ENCODE data around the gene ARFRP1. TPM values are rescaled to one million over a fixed set of nuclear protein-coding genes. Genes with fewer than 3 reads are reported as not detected.

ARFRP1 gene
- total and polyA plus RNA-seq, 8 donors, result 13.9 to 47.7 (median 22.8) TPM

DNA sequence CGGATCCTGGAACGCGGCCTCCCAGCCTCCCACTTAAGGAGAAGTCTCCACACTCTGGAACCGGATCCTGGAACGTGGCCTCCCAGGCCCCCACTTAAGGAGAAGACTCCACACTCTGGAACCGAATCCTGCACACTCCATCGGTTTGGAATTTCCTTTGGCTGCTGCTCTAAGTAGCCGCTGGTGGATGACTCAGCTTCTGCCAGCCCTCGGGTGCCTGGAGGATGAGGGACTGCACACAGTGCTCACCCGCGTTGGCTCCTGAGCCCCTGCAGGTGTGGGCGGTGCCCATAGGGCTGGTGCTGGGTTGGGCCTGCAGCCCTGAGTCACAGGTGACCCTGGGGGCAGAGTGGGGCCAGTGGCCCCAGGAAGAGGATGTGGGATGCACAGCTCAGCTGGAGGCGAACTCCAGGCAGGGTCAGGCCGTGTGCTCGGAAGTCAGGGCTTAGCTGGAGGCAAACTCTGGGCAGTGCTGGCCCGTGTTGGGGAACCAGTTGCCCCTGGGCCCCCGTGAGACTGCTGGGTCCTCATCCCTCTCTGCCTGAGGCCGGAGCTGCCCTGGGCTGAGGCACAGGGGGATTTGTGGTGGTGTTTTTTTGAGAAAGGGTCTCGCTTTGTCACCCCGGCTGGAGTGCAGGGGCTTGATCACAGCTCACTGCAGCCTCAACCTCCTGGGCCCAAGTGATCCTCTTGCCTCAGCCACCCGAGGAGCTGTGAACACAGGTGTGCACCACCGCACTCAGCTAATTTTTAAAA, 25.2 kb downstream of the ARFRP1 start:
- 86 to 87% methylated on average over 22 of the region's 22 CpGs for WGBS, 2 donors

DNA sequence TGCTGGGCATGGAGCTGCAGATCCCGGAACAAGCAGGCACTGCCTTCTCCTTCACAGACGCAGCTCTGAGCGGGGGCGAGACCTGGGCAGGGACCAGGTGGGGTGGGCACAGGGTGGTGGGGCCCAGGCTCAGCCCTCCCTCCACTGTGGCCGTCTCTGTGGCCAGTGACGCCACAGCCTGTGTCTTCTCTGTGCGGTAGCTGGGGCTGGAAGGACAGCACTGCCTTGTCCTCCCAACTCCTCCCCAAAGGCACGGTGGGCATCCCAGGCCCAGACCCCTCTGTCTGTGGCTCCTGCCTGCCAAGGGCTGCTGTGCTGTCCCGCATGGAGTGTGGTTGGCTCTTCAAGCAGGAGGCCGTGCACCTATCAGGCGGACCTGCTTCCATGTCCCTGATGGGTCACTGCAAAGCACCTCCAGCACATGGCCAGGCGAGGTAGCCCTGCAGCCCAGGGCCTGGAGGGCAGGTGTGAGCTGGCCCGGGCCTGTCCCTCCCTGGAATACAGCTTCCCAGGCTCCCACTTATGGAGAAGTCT, 26.1 kb downstream of the ARFRP1 start:
- no peaks in the 10 kb centered on the region for H3K9me3 ChIP-seq
- no peak overlapping the region for H3K4me3 ChIP-seq
- DNase-seq (peak in 1 of 6 donors; percentile 69), FAIRE-seq (no peak), ATAC-seq (no peak)
- H3K27me3 ChIP-seq, result no peaks in the 10 kb centered on the region
- intact Hi-C loops (cut with DNase I), result no loop called here
- H3K27ac ChIP-seq, result no peak overlapping the region
- H3K4me1 ChIP-seq, result peaks cover 0 to 2% (median 0%) of the 10 kb centered on the region in 3 donors
- TF ChIP-seq, protein P1, sequence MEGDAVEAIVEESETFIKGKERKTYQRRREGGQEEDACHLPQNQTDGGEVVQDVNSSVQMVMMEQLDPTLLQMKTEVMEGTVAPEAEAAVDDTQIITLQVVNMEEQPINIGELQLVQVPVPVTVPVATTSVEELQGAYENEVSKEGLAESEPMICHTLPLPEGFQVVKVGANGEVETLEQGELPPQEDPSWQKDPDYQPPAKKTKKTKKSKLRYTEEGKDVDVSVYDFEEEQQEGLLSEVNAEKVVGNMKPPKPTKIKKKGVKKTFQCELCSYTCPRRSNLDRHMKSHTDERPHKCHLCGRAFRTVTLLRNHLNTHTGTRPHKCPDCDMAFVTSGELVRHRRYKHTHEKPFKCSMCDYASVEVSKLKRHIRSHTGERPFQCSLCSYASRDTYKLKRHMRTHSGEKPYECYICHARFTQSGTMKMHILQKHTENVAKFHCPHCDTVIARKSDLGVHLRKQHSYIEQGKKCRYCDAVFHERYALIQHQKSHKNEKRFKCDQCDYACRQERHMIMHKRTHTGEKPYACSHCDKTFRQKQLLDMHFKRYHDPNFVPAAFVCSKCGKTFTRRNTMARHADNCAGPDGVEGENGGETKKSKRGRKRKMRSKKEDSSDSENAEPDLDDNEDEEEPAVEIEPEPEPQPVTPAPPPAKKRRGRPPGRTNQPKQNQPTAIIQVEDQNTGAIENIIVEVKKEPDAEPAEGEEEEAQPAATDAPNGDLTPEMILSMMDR (IDR thresholded peaks at IDR 0.05), result no peak
- H3K36me3 ChIP-seq, result no peaks in the 10 kb centered on the region
- WGBS, 2 donors, result 91 to 95% methylated on average over 13 of the region's 13 CpGs

More for the DNA sequence above, 25.2 kb downstream of the ARFRP1 start:
- no peaks in the 10 kb centered on the region for H3K9me3 ChIP-seq
- peak overlapping the region in 1 of 4 donors; percentile 17 for H3K27ac ChIP-seq
- no peaks in the 10 kb centered on the region for H3K36me3 ChIP-seq
- no peaks in the 10 kb centered on the region for H3K27me3 ChIP-seq
- no peak overlapping the region for H3K4me3 ChIP-seq
- TF ChIP-seq, protein P1 (IDR thresholded peaks at IDR 0.05), result no peak
- intact Hi-C loops (cut with DNase I), result no loop called here
- FAIRE-seq (no peak), ATAC-seq (peak in 3 of 4 donors; percentile 39 to 50 (median 40)), DNase-seq (peak in 1 of 6 donors; percentile 25)
- H3K4me1 ChIP-seq, result peaks cover 0 to 2% (median 0%) of the 10 kb centered on the region in 3 donors

DNA sequence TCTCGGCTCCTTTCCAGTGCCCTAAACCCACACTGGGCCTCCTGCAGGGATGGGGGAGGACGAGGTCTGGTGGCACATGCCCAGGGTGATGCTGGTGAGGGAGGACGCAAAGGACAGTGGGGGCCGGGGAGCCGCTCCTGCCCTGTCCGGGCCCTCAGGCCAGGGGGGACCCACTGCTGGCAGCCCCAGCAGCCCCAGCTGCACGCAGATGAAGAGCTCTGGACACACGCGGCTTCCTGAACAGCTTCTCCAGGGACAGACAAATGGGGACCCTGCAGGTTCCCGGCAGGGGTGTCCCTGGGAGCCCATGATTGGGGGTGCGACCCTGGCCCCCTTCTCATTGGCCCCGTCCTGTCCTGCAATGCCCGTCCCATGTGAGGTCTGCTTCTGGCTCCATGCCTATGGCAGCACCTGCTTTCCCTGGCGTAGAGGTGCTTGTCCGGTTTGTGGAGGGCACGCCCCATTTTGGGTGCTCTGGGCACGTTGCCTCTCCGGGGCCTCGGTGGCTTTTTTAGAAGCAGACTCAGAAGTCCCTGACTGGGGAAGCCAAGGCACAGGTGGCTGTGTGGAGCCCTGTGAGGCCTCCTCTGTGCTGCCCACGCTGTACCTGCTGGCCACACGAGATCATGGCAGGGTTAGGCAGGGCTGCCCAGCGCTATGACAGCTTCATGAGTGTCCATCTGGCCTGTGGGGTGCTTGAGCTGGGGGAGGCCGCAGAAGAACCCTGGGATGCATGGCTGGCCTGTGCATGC, 26.7 kb downstream of the ARFRP1 start:
- H3K27ac ChIP-seq, result no peak overlapping the region
- H3K4me1 ChIP-seq, result peaks cover 0 to 2% (median 0%) of the 10 kb centered on the region in 3 donors
- whole genome bisulfite sequencing, 2 donors, result 92 to 93% methylated on average over 23 of the region's 23 CpGs
- intact Hi-C loops (cut with DNase I), result no loop called here
- FAIRE-seq, result no peak
- H3K9me3 ChIP-seq, result no peaks in the 10 kb centered on the region
- TF ChIP-seq, protein P1 (IDR thresholded peaks at IDR 0.05), result no peak
- no peaks in the 10 kb centered on the region for H3K36me3 ChIP-seq
- H3K27me3 ChIP-seq, result no peaks in the 10 kb centered on the region
- peak in 2 of 6 donors; percentile 45 to 58 for DNase-seq
- no peak overlapping the region for H3K4me3 ChIP-seq
- no peak for ATAC-seq

DNA sequence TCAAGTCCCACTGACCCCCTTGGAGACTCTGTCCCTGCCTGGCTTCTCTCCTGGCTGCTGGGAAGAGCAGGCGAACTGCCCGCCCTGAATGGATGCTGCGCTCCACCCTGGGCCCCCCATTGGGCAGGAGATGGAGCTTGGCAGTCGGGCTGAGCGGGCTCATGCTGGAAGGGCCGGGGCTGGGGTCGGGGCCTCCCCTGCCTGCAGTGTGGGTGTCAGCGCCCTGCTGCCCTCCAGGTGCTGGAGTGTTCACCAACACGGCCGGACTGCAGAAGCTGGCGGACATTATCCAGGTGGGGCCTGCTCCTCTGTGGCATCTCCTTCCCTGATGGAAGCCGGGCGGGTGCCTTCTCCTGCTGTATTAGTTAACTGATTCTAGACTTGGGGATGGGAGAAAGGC, 27.3 kb downstream of the ARFRP1 start:
- intact Hi-C loops (cut with DNase I), result no loop called here
- peak in 1 of 6 donors; percentile 66 for DNase-seq
- H3K27ac ChIP-seq, result no peak overlapping the region

More for the DNA sequence above, 27.3 kb downstream of the ARFRP1 start:
- no peak for FAIRE-seq
- Histone ChIP-seq H3K27me3 (no peaks in the 10 kb centered on the region), H3K36me3 (no peaks in the 10 kb centered on the region), H3K9me3 (no peaks in the 10 kb centered on the region), H3K4me3 (no peak overlapping the region), H3K4me1 (peaks cover 0 to 2% (median 0%) of the 10 kb centered on the region in 3 donors)
- WGBS, 2 donors, result 94 to 96% methylated on average over 13 of the region's 13 CpGs
- no peak for ATAC-seq
- TF ChIP-seq, protein P1 (IDR thresholded peaks at IDR 0.05), result no peak

Data from pancreas (tissue), 10 donors.